ENCODE measurements around the gene MGMT.

MGMT gene

GRCh38 chr10:129713659-129714265 lies 246.7 kb downstream of the MGMT start:
- DNase-seq, result no peak

GRCh38 chr10:129715805-129716204 lies 248.8 kb downstream of the MGMT start:
- DNase-seq, result no peak

- no peak for DNase-seq
Observed at GRCh38 chr10:129716211-129716681, 249.2 kb downstream of the MGMT start.

GRCh38 chr10:129716881-129717280 lies 249.8 kb downstream of the MGMT start:
- no peak for DNase-seq

GRCh38 chr10:129717816-129718547 lies 250.9 kb downstream of the MGMT start:
- no peak for DNase-seq

- DNase-seq, result no peak
Observed at GRCh38 chr10:129718548-129719414, 251.7 kb downstream of the MGMT start.

GRCh38 chr10:129719415-129719739 lies 252.3 kb downstream of the MGMT start:
- no peak for DNase-seq

GRCh38 chr10:129719889-129720590 lies 253.0 kb downstream of the MGMT start:
- no peak for DNase-seq

GRCh38 chr10:129725011-129725410 lies 258.0 kb downstream of the MGMT start:
- no peak for DNase-seq

- no peak for DNase-seq
Observed at GRCh38 chr10:129725482-129725881, 258.4 kb downstream of the MGMT start.

GRCh38 chr10:129725890-129726631 lies 259.0 kb downstream of the MGMT start:
- no peak for DNase-seq

- DNase-seq, result no peak
Observed at GRCh38 chr10:129727071-129727470, 260.0 kb downstream of the MGMT start.

GRCh38 chr10:129727495-129727894 lies 260.5 kb downstream of the MGMT start:
- DNase-seq, result no peak

- no peak for DNase-seq
Observed at GRCh38 chr10:129728246-129728820, 261.3 kb downstream of the MGMT start.

- no peak for DNase-seq
Observed at GRCh38 chr10:129728905-129729795, 262.1 kb downstream of the MGMT start.

GRCh38 chr10:129730272-129730992 lies 263.4 kb downstream of the MGMT start:
- DNase-seq, result no peak

- DNase-seq, result no peak
Observed at GRCh38 chr10:129730993-129731325, 263.9 kb downstream of the MGMT start.

GRCh38 chr10:129740532-129741279 lies 273.7 kb downstream of the MGMT start:
- DNase-seq, result no peak

GRCh38 chr10:129741280-129741977 lies 274.4 kb downstream of the MGMT start:
- no peak for DNase-seq

Measured in T1000 (cell line).